Bronchial epithelial cell (primary cell): ENCODE results near the gene NAP1L1. TPM values are rescaled to one million over a fixed set of nuclear protein-coding genes. Genes with fewer than 3 reads are reported as not detected.

Experiments
- DNase-seq: peaks from one replicate; pipeline ENCODE4 v3.0.0-alpha.2; 2010; ENCODE audit warnings: low read depth
- FAIRE-seq: peaks from 2 replicates; lab custom pipeline; 2011; peaks lifted over from hg19 to GRCh38; lab: Jason Lieb, UNC
- H3K27me3 ChIP-seq: 2 replicates; pipeline ENCODE4 v1.5.1; 2011; ENCODE audit warnings: low read length; ENCODE audit not compliant: control insufficient read depth, insufficient read depth
- H3K36me3 ChIP-seq: 2 replicates; pipeline ENCODE4 v1.5.1; 2011; ENCODE audit warnings: low read length; ENCODE audit not compliant: control insufficient read depth, insufficient read depth
- H3K4me3 ChIP-seq: 2 replicates; pipeline ENCODE4 v1.5.1; 2011; ENCODE audit warnings: mild to moderate bottlenecking, low read depth, low read length, control low read depth
- total RNA-seq: library from RNA; depleted of rRNA; stranded (reverse); fragments of >200 nt; gene quantifications from 2 replicates; pipeline ENCODE4 v1.2.1, GENCODE V29; 2014
- TF ChIP-seq, protein P1 (sequence below): IDR thresholded peaks from 2 replicates; pipeline ENCODE4 v1.5.1; 2011; ENCODE audit warnings: mild to moderate bottlenecking, moderate library complexity, low read length, control low read depth, inconsistent platforms; ENCODE audit not compliant: insufficient read depth, severe bottlenecking

The NAP1L1 gene
- total RNA-seq, 1 donor from 2014 or later = 166 TPM

DNA sequence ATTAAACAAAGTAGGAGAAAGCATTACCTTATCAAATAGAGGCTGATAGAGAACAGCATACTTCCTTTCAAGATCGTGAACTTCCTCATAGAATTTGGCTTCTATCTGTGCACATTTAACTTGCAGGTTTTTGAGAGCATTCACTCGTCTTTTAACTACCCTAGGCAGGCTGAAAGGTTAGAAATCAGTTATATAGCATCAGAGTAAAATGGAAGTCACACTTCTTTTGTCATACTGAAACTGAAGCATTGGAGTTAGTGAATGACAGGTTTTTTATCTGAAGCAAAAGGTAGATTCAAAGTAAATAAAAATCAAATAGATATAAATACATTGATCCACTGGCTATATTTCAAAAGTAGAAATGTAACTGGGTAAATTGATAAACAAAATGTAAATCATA, 24.4 kb downstream of the NAP1L1 start:
- DNase-seq (no peak), FAIRE-seq (no peak)
- TF ChIP-seq, protein P1, sequence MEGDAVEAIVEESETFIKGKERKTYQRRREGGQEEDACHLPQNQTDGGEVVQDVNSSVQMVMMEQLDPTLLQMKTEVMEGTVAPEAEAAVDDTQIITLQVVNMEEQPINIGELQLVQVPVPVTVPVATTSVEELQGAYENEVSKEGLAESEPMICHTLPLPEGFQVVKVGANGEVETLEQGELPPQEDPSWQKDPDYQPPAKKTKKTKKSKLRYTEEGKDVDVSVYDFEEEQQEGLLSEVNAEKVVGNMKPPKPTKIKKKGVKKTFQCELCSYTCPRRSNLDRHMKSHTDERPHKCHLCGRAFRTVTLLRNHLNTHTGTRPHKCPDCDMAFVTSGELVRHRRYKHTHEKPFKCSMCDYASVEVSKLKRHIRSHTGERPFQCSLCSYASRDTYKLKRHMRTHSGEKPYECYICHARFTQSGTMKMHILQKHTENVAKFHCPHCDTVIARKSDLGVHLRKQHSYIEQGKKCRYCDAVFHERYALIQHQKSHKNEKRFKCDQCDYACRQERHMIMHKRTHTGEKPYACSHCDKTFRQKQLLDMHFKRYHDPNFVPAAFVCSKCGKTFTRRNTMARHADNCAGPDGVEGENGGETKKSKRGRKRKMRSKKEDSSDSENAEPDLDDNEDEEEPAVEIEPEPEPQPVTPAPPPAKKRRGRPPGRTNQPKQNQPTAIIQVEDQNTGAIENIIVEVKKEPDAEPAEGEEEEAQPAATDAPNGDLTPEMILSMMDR = no peak
- Histone ChIP-seq H3K27me3 (no peaks in the 10 kb centered on the region), H3K36me3 (peaks cover 9% of the 10 kb centered on the region), H3K4me3 (no peak overlapping the region)

DNA sequence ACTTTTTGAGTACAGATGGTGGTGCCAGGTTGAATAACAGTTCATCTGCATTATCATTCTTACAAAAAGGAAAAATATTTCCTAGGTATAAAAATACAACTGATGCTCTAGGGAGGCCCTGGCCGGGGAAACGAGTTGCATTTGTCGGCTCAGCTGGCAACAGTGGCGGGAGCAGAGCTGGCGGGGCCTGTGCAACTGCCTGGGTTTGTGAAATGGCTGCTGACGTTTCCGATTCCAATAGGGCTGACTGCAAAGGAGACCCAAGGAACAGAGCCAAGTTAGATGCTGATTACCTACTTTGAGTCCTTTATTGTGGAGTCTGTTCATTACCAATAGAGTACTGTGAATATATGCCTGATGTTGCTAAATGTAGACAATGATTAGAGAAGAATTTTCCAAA, 27.2 kb downstream of the NAP1L1 start:
- DNase-seq = no peak
- no peak for FAIRE-seq

DNA sequence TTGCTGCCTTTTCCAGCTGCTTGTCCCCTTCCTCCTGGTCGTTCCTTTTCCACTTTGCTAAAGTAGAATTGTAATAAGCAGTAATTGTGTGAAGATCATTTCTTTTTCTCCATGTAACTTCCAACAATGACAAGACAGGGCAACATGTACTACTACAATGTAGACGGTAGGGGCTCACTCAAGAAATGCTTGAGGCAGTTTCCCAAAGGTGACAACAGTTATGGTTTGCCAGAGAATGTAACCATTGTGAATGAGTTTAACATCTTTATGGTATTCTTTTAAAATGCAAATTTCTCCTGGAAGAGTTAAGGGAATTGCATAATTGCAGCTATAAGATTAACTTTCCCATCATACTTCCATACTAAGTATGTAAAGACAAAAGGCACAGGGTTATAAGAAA, 29.1 kb downstream of the NAP1L1 start:
- FAIRE-seq (no peak), DNase-seq (no peak)
- Histone ChIP-seq H3K36me3 (peaks cover 8% of the 10 kb centered on the region), H3K4me3 (no peak overlapping the region), H3K27me3 (no peaks in the 10 kb centered on the region)
- TF ChIP-seq, protein P1 = no peak

More for the DNA sequence above, 27.2 kb downstream of the NAP1L1 start:
- Histone ChIP-seq H3K27me3 (no peaks in the 10 kb centered on the region), H3K4me3 (no peak overlapping the region), H3K36me3 (peaks cover 11% of the 10 kb centered on the region)
- TF ChIP-seq, protein P1 = no peak

- peaks cover 3% of the 10 kb centered on the region for H3K36me3 ChIP-seq
- no peak for FAIRE-seq
- peak; percentile 69 for DNase-seq
- H3K27me3 ChIP-seq = no peaks in the 10 kb centered on the region
- H3K4me3 ChIP-seq = no peak overlapping the region
- TF ChIP-seq, protein P1 = no peak
These were observed 34.8 kb downstream of the NAP1L1 start for GRCh38 chr12:76049575-76050251.

DNA sequence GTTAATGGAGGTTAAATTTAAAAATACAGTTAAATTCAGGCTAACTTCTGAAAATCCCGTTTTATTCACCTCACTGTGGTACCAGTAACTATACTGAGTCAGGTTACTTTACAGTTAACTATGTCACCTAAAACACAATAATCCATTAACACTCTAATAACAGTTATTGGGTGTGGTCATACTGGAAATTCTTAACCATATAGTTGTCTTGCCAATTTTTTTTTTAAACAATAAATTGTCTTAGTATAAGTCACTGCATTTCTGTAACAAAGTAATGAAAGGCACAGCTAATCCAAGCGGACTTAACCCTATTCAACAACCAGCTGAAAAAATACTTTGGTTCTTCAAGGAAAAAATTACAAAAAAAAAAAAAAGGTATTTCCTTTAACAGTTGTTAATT, 36.7 kb downstream of the NAP1L1 start:
- TF ChIP-seq, protein P1 = no peak
- peaks cover 2% of the 10 kb centered on the region for H3K36me3 ChIP-seq
- DNase-seq = no peak
- H3K4me3 ChIP-seq = no peak overlapping the region
- FAIRE-seq = no peak
- H3K27me3 ChIP-seq = no peaks in the 10 kb centered on the region

DNA sequence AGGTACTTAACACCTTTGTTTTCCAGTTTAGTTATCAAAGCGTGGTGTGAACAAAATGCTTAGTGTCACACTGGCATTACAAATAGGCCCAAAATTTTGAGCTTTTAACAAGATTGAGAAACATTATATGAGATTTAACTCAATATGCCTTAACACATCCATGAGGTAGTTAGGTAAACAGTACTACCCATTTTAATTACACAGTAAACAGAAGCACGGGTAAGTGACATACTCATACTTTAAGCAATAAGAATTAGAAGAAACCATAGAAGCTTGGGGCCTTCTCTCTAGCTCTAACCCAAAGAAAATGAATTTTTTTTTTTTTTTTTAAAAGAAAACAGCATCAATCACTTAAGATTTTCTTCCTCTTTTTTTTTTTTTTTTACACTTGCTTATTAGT, 37.4 kb downstream of the NAP1L1 start:
- FAIRE-seq (no peak), DNase-seq (no peak)
- no peaks in the 10 kb centered on the region for H3K27me3 ChIP-seq
- H3K36me3 ChIP-seq = peaks cover 2% of the 10 kb centered on the region
- TF ChIP-seq, protein P1 = no peak
- no peak overlapping the region for H3K4me3 ChIP-seq
